Cardiac fibroblast (primary cell): ENCODE results near the gene HOXA6.

Source experiments
- DNase-seq, 2 donors: peaks; one replicate each; pipeline versions ENCODE4 v3.0.0 to v3.0.0-alpha.2; 2010; ENCODE audit warnings: low read depth in 2 of 2
- H3K4me3 ChIP-seq, 2 donors: replicated peaks in 1 of 2; 1 replicate in 1 of 2; 2 replicates in 1 of 2; pipeline ENCODE4 v1.5.1; 2011; ENCODE audit warnings: low read depth in 2 of 2, low read length in 2 of 2, mild to moderate bottlenecking in 2 of 2, moderate library complexity in 1 of 2
- TF ChIP-seq, protein P1 (sequence below): IDR thresholded peaks from one replicate; pipeline ENCODE4 v1.5.1; 2011; ENCODE audit warnings: low read depth, mild to moderate bottlenecking, low read length, inconsistent platforms

The HOXA6 gene

DNA sequence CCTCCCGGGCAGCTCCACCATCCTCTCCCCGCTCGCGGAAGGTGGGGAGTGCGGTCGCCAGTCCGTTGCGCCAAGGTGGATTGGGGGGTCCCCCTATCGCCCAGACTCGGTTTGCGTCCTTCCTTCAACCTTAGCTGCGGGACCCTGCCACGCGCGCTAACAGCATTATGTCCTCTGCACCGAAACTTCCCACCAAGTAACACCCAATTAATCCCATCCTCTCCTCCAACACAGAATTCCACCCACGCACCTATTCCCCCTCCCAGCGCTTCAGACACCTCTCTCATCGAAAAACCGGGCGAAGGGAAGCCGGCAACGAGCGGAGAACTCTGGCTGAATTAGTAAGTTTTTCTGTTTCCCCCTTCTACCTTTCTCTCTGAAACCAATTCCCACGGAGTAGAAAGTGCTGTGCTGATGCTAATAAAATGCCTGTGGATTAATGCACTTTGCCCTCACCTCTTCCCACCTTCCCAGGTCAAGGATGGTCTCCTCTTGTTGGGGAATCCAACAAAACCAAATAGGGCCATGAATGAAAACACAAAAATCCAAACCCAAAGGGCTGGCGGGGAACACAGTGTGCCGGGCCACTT is 3.9 kb upstream of the HOXA6 start:
- H3K4me3 ChIP-seq = peak overlapping the region; percentile 21 to 26
- DNase-seq = no peak

DNA sequence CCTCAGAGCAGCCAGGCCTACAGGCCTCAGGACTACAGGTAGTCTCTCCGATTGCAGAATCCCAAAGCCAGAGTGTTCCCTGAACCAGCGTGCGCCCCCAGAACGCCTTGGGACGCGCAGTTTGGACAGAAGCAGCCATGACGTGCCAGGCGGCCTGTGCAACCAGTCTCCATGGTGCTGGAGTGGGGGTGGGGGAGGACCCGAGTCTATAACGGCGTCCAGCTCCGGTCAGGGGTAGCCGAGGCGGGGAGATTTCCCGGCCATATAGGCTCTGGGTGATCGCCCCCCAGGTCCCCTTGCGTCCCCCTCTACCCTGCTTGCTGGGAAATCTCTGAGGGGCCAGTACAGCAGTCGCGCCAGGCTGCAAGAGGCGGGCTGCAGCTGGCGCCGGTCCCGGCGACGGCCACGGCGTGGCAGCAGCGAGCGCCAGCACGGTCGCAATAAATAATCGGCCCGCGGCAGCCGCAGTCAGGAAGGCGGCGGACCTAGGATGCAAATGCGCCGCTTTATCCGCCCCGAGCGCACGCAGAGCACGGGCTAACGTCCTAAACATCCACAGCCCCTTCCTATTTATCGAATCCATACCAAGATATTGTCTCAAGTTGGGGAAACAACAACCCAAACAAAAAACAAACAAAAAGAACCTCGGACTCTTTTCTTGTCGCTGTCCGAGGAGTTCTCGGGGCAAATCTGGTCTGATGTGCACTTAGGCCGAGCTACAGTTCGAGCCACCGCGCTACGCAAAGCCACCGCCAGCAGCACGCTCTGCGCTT is 3.2 kb upstream of the HOXA6 start:
- TF ChIP-seq, protein P1, sequence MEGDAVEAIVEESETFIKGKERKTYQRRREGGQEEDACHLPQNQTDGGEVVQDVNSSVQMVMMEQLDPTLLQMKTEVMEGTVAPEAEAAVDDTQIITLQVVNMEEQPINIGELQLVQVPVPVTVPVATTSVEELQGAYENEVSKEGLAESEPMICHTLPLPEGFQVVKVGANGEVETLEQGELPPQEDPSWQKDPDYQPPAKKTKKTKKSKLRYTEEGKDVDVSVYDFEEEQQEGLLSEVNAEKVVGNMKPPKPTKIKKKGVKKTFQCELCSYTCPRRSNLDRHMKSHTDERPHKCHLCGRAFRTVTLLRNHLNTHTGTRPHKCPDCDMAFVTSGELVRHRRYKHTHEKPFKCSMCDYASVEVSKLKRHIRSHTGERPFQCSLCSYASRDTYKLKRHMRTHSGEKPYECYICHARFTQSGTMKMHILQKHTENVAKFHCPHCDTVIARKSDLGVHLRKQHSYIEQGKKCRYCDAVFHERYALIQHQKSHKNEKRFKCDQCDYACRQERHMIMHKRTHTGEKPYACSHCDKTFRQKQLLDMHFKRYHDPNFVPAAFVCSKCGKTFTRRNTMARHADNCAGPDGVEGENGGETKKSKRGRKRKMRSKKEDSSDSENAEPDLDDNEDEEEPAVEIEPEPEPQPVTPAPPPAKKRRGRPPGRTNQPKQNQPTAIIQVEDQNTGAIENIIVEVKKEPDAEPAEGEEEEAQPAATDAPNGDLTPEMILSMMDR = peak; percentile 51
- peak overlapping the region; percentile 21 to 26 for H3K4me3 ChIP-seq
- DNase-seq = peak; percentile 59 to 69

More for the DNA sequence above, 3.9 kb upstream of the HOXA6 start:
- TF ChIP-seq, protein P1 = no peak

DNA sequence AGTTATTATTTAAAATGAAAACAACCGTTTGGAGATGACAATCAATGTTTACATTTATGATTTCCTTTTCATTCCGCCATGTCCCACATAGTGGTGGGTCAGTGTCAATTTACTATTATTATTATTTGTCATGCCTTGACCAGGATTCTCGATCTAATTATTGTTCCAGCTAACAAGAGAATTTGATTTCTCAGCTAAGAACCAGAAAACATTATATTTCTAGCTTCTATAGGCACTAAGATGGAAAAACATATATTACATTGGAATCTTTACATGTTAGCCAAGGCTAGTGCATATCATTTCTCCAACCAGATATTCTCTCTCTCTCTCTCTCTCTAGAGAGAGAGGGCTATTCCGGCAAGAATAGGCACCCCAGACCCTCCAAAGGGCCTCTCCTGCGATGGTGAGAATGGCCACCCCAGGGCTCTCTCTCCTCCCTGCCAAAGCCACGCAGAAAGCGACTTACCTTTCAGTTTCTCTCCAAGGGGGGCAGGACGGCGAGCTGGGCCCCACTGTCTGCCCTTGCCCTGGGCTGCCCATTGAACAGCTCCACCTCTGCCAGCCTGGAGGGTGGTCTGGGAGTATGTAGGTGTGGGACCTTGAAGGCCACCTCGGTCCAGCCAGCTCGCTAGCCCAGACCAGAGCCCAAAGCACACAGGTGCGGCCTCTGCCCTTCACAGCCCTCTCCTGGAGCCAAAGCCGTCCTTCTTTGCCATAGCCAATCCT is 2.4 kb upstream of the HOXA6 start:
- DNase-seq = no peak
- peak overlapping the region in 1 of 2 donors; percentile 11 for H3K4me3 ChIP-seq
- TF ChIP-seq, protein P1 = no peak

DNA sequence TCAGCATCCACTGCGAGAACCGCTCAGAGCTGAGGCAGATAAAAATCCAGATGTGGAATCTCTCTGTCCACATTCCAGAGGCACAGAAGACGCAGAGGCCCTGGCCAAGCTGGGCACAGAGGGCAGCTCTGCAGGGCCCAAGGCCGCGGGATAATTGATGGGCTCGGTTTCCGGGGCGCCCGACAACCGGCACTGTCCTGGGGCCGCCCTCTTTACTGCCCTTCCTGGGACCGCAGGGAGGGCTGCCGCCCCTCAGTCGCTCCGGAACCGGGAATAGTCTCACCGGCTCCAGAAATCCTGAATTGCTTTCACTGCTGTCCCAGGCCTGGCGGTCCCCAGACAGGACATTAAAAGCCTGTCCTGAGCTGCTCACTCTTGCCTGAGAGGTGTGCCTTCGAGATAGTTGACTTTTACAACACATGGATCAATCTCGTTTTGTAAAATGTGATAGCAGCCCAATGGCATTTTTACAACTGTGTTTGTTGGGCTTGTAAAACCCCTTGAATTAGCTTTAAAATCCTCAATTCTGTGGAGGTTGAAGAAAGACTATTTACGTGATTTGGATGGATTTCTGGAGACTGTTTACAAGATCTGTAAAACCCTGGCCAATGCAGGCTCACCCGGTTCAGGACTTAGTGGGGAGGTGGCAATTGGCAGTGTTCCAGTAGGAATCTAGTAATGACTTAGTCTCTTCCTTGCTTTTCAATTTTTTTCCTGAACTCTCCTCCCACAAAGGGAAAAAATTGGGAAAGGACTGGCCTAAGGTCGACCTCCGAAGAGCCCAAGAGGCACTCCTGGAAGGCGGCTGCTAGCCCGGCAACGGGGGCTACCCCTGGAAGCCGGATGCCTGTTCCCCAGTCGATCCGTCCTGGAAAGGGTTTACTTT is 1.4 kb upstream of the HOXA6 start:
- DNase-seq = no peak
- no peak overlapping the region for H3K4me3 ChIP-seq
- TF ChIP-seq, protein P1 = no peak

DNA sequence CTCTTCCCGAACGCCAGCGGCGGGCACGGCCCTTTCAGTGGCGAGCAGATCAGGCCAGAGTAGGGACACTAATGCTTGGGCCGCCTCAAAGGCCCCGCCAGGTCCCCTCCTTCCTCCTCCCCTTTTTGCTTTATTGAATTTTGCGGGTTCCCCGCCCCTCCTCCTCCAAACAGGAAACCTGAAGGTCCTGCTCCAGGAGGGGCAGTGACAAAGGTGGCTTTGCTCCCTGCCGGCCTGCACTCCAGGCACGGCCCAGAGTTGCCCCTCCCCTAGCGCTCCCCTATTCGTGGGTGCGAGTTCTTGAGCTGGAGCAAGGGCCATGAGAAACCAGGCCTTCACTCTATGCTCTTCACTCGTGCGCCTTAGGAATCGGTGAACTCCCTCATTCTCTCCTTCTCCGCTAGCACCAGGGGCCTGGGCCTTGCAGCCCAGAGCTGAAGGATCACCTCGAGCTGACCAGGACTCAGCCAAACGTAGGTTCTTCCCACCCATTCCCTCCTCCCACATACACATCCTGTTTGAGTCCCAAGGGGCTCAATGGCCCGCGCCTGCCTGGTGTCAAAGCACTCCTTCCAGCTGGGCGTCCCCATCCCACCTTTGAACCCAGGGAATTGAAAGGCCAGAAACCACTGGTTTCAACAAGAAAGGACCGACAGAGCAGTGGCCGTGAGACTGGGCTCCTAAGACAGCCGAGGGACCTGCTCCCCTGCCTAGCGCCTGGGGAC is 619 bp upstream of the HOXA6 start:
- DNase-seq = no peak
- TF ChIP-seq, protein P1 = no peak
- H3K4me3 ChIP-seq = no peak overlapping the region
